M059J (cell line): ENCODE measurements around the gene TRPT1. TPM values are rescaled to one million over a fixed set of nuclear protein-coding genes. Genes with fewer than 3 reads are reported as not detected.
A peak's percentile ranks its signal among the peaks of the same experiment; 100 is the strongest.

Source experiments
- DNase-seq: peaks from one replicate; pipeline ENCODE4 v3.0.0-alpha.2; 2012; ENCODE audit warnings: low read depth
- total RNA-seq: library from RNA; depleted of rRNA; stranded (reverse); fragments of >200 nt; shearing (Covaris generic); gene quantifications from 2 replicates; pipeline ENCODE4 v1.2.3, GENCODE V29; 2014

Gene TRPT1
- total RNA-seq, 1 experiment from 2014 or later = 59.8 TPM

GRCh38 chr11:64208086-64208795 lies 17.7 kb downstream of the TRPT1 start:
- DNase-seq = no peak

GRCh38 chr11:64207256-64208085 lies 18.5 kb downstream of the TRPT1 start:
- DNase-seq = peak; percentile 57

GRCh38 chr11:64206457-64207255 lies 19.3 kb downstream of the TRPT1 start, which contains the start of gene FERMT3:
FERMT3 (plus strand) TSS chr11:64206721; CDS start chr11:64207365, 644 bp downstream.
- no peak for DNase-seq

- peak; percentile 93 for DNase-seq
These were observed 21.5 kb downstream of the TRPT1 start for GRCh38 chr11:64204464-64204989.

DNA sequence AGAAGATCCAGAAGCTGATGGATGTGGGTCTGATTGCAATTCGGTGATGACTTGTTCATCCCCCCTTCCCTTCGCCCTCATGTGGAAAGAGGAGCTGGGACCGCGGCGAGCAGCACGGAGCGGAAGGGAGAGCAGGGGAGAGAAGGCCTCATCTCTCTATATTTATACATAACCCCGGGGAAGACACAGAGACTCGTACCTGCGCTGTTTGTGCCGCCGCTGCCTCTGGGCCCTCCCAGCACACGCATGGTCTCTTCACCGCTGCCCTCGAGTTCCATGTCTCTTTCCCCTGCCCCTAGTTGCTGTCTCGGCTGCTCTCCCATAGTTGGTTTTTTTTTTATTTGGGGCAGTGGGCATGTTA lies 21.9 kb downstream of the TRPT1 start:
- DNase-seq = no peak

DNA sequence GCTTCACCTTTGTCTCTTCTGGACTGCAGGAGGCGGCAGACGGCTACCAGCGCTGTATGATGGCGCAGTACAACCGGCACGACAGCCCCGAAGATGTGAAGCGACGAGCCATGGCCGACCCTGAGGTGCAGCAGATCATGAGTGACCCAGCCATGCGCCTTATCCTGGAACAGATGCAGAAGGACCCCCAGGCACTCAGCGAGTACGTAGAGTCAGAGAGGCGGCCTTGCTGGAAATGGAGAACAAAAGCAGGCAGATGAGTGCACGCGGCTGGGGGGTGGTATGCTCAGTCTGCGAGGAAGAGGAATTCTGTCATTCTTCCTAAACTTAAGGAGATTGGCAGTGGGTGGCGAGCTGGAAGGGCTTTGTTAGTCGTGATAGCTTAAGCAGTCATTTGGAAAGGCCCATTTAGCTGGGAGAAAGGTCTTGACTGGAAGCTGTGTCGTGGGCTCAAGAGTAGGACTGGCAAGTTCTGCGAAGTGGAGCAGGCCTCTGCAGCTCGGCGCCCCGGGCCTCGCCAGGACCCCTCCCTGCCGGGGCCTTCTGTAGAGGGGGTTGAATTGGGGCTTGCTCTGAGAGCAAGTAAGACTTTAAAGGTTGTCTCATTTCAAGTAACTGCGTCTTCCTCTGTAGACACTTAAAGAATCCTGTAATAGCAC lies 22.4 kb downstream of the TRPT1 start:
- no peak for DNase-seq

DNA sequence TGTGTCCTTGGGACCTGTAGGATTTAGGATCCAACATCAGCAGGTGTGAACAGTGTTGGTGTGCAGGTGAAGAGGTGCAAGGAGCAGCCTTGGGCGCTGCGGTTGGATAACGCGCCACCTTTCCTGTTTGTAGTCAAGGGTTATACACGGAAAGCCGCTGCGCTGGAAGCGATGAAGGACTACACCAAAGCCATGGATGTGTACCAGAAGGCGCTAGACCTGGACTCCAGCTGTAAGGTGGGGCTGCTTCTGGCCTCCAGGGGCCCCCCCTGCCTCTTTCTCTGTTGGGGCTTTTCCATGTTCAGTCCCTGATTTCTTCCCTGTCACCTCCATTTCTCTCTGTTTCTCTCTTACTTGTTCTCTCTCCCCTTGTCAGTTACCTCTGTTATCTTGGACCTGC lies 23.0 kb downstream of the TRPT1 start:
- DNase-seq = no peak

DNA sequence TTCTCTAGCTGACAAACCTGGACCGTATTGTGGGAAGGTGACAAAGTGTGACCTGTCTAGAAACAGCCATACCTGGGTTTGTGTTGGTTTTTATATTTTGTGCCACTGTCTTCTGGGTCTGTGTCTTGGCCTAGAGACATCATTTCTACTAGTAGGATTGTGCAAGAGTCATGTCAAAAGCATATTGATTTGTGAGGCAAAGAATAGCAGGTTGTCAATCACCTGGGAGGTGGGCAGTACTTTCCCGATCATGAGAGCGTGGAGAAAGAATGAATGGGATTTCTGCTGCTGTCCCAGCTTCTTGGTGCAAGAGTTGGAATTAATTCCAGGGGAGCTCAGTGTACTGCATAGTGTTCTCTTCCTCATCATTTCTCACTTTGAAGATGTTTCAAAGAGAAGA lies 24.4 kb downstream of the TRPT1 start:
- no peak for DNase-seq

DNA sequence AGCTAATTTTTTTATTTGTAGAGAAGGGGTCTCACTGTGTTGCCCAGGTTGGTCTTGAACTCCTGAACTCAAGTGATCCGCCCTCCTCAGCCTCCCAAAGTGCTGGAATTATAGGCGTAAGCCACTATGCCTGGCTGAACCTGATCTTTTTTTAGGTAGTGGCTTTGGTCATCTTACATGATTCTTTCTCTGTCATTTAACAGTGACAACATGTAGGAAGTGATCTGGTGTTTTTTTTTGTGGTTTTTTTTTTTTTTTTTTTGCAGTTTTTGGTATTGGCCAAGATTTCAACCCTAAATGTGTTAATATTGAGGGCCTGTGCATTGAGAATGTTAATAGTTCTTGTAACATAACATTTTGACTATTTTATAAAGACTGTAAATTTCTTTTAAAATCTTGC lies 27.5 kb downstream of the TRPT1 start:
- no peak for DNase-seq

- no peak for DNase-seq
These were observed 29.4 kb downstream of the TRPT1 start for GRCh38 chr11:64196626-64197025.

GRCh38 chr11:64192434-64192833 lies 33.6 kb downstream of the TRPT1 start:
- no peak for DNase-seq

- peak; percentile 27 for DNase-seq
These were observed 39.4 kb downstream of the TRPT1 start for GRCh38 chr11:64186492-64187165.

DNA sequence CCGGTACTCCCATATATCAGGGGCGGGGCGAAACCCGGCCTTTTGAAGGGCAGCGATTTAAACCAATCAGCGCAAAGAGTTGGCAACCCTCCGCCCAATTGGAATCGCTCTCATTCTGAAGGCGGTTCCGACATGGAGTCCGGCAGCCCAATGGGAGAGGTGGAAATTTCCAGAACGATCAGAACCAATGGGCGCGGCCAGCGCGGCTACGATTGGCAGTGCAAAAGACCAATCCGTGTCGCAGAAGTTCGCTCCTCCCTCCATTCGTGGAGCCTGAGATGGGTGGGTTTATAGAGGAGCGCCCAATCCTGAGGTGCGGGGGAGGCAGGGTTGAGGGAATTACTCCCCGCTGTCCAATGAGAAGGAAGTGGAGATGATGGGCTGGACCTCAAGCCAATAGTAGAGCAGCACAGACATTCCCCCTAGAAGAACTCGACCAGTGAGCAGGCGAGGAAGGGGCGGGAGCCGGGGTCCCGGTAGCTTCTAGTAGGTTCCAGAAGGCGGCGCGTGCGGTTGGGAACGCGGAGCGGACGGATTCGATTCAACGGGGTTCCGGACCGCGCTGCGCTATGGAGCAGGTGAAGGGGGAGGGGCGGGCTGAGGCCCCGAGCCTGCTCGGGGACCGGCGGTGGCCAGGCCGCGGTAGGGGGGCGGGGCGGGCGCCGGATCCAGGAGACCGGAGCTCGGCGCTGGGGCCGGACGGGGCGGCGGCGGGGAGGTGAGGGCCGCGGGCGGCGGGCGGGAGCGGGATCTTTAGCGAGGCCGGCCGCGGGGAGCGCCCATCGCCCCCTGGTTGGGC lies 40.1 kb downstream of the TRPT1 start, which contains the start of gene STIP1:
Gene STIP1 (plus strand): TSS at position 479 of the 799 bp plus-strand sequence. CDS start 91 bp downstream, at position 570.
- DNase-seq = peak; percentile 100

DNA sequence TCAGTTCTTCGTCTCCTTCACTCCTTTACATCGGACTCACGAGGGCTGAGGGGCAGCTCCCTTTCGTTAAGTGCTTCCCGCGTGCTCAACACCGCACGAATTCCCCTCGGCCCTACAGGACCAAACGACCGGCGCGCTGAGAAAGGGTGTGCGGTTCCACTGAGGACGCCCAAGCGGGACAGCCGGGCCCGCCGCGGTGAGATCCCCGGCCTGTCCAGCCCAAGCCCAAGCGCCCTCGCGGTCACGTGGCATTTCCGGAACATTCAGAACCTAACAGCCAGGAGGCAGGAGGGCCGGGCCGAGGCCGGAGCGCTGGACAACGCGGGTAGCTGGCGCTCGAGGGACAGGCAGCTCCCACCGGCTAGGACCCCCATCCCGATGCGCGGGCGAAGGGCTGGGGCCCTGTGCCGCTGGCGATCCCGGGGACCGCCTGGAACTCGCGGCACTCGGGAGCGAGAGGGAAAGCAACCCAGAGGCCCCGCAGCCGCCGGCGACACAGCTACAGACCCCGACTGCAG lies 40.8 kb downstream of the TRPT1 start:
- DNase-seq = peak; percentile 86

GRCh38 chr11:64183890-64184289 lies 42.1 kb downstream of the TRPT1 start:
- no peak for DNase-seq

DNA sequence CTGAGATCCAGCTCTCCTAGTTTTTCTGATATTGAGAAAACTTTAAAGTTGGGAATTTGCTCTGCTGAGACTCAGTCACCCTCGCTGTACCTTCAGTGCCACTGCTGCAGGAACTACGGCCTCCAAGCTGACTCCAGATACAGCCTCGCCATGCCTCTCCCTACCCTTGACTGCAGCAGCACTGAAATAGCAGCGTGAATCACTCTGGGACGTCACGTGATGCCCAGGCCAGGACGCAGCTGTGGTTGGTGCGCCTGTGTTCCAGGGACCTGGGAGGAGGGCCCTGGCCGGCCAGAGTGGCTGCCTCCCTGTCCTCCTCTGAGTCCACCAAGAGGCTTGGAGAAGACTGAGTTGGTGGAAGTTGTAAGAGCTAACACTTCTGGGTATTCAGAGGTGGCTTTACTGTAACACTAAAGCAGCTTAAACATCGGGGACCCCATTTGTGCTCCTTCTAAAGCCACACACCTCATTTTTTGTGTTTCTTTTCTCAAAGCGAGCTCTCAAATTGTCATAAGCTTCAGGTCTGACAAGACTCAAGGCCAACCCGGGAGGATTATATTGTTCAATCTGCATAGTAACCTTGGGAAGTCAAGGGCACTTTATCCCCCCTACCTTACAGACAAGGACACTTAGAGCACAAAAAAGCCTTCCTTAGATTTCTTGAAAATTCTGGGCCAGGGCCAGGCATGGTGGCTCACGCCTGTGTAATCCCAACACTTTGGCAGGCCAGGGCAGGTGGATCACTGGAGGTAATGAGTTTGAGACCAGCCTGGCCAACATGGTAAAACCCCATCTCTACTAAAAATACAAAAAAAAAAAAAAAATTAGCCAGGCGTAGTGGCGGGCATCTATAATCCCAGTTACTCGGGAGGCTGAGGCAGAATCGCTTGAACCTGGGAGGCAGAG lies 44.2 kb downstream of the TRPT1 start:
- peak; percentile 93 for DNase-seq

GRCh38 chr11:64180891-64181290 lies 45.1 kb downstream of the TRPT1 start:
- no peak for DNase-seq

DNA sequence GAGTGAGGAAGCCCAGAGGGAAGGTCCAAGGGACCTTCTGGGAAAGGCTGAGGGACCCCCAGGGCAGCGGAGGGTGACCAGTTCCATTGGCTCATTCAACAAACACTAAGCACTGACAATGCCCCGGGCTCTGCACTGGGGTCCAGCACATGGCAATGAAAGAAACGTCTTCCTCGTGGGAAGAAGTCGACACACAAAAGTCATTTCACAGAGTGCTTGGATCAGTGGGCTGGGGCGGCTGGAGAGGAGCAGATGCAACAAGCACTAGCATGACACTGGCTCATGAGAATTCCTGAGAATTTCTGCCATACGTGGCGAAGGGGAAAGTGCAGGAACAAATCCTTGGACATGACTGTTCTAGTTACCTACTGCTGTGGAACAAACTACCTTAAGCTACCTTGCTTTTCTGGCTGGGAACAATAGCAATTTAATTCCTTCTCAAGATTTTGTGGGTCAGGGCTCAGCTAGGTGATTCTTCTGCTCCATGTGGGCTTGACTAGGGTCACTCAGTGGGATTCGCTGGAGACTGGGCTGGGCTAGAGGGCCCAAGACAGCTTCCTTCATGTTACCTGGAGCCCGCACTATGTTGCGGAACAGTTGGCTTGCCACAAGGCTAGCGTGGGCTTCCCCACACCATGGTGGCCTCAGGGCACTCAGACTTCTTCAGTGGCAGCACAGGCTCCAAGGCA lies 46.9 kb downstream of the TRPT1 start:
- DNase-seq = no peak
